NCI-H1436 (cell line): ENCODE results near the gene SCUBE3.

Source experiments
- DNase-seq: peaks from one replicate; lab custom pipeline; 2025; lab: John Stamatoyannopoulos, UW

SCUBE3 gene

DNA sequence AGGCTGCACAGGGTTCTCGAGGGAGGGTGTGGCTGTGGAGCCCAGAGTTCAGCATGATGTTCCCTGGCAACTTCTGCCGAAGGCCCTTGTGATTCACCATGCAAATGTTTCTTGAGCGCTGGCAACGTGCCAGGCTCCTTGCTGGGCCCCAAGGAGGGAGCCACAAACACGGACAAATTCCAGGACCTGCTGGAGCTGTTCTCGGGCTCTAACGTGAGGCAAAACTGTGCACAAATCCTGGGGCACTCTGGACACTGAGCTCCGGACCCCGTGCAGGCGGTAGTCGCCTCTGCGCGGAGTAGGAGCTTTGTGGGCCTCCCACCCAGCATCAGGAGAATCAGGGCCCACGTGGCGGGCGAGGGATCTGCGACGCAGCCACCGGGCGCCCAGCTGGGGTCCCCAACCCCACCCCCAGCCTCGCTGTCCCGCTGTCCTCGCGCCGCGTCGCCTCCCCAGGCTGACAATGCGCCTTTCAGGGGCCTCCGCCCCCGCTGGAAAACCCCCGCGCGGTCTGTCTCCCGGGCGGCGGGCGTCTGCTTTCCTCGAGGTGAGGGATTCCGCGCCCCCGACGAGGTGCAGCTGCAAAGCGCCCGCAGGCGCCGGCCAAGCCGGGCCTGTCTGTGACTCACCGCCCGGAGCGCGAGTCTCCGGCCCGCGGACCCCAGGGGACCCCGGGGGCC is 31.7 kb upstream of the SCUBE3 start:
- no peak for DNase-seq

DNA sequence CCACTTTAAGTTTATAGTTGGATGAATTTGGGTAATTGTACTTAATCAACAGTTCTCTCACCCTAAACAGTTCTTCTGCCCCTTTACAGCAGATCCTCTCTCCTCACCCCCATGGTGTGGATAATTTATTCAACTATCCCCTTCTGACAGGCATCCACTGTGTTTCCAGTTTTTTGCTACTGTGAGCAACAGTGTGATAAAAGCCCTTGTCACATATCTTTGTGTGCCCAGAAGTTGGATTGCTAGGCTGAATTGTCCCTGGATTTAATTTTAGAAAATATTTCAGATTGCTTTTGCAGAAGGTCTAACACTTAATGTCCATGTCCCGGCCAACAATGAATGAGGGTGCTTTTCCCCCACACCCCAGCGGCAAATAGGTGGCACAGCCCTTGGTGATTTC is 30.5 kb upstream of the SCUBE3 start:
- no peak for DNase-seq

DNA sequence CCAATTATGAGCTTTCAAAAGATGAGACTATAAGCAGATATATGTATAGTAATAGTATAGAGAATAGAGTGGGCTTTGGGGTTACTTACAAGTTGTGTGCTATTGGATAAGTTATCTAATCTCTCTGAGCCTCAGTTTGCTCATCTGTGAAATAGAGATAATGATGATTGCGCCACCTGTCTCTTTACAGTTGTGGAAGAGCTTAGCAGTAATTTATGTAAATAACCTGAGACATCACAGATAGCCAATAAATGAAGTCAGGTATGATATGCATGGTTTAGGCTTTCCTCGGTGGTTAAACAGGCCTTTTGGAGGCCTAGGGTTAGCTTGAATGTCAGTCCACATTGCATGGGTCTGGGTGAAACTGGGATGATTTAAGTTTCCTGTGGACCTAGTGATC is 29.8 kb upstream of the SCUBE3 start:
- DNase-seq = no peak

DNA sequence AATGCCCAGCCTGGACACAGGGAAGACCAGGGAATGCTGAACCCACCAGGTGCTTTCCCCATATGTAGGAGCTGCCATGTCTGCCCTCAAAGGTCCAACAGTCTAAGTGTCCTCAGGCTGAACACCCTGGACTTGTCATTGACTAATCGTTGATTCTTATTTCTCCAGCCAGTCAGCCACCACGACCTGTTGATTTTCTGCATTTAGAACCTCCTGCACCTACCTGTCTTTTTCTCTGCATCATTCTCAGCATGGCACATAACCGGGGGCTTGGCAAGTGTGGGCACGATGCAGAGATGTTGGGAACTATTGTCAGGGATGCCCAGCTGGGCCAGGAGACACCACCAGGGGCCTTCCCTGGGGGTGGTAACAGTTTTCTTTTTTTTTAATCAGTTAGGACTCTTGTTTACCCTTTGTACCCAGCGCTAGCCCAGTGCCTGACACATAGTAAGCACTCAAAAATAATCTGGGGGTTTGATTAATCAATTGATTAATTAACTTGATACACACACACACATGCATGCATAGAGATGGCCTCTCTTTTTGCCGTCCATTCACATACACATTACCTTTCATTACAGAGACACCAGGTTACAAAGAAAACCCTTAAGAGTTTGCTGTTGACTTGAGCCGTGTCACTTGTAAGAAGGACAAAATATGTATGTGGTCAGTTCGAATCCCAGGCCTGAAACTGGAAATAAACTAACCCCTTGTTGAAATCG is 29.0 kb upstream of the SCUBE3 start:
- no peak for DNase-seq

DNA sequence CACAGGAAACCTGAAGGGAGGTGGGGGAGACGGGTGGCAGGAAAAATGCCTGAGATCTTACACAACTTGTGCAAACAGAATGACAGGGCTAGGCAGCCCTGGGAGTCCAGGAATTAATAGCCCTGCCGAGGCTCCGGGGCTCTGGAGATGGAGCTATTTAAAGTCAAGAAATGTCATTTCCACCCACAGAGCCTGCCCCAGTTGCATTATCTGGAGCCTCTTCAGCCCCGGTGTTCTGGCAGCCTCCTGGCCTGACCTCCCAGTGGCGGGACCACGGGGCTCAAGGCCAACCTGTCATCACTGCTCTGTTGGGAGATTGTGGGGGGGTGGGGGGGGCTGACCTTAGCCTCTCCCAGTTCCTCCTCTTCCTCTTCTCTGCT is 28.5 kb upstream of the SCUBE3 start:
- no peak for DNase-seq

DNA sequence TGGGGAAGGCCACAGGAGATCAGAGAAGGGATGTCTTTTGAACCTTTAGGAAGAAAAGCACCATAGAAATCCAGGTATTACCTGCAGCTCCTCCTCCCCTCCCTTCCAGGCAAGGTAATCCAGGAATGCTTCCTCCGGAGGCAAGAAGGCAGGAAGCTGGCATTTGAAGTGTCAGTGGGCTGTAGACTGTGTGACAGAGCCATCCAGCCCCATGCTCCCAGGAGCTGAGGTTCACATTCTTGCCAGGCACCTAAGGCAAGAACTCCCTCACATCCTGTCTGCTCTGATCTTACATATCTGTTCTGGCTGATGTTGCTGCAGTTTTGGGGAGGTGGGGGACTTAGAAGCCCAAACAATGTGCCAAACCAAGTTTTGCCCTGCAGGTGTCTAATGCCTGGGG is 27.8 kb upstream of the SCUBE3 start:
- DNase-seq = no peak

DNA sequence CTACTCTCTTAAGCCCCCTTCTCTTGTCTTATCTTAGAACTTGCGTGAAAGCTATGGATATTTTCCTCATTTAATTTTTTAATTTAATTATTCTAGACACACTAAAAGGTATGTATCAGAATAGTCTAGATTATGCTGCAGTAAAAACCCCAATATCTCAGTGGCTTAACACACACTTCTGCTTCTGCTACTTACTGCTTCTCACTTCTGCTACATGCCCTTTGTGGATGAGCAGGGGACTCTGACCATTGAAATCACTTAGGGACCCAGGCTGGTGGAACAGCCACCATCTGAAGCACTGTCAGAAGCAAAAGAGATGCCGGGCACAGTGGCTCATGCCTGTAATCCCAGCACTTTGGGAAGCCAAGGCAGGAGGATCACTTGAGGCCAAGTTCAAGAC is 27.2 kb upstream of the SCUBE3 start:
- no peak for DNase-seq

DNA sequence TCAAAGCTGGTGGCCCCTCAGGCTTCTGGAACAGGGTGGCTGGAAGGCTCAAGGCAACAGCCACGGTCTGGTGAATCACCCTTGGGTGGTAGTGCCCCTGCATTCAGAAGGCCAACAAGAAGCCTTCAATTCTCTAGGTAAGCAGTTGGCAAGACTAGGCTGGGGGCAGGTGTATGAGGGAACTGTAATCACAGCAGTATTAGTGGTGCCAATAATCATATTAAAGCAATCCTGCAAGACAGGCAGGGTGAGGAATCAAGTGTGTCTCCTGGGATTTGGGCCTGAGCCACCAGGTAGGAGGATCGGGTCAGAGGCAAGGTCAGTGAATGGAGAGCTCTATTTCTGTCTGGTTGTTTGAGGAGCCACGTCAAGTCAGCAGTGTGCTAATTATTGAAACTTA is 24.9 kb upstream of the SCUBE3 start:
- no peak for DNase-seq

DNA sequence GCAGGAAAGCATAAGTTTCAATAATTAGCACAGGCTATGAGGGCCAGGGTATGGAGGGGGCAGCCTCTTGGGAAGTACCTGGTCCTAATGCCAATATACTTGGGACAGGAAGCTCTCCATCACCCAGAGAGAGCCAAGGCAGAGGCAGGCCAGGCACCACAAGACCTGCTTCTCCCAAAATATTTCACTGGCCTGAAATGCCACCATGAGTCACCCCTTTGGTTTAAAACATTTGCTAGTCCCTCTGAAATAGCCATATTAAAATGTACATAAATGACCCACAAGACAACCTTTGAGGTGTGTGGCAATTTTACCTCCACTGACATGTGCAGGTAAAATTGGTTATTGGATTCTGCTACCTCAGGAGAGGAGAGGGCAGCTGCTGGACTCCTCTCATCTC is 23.4 kb upstream of the SCUBE3 start:
- DNase-seq = no peak

DNA sequence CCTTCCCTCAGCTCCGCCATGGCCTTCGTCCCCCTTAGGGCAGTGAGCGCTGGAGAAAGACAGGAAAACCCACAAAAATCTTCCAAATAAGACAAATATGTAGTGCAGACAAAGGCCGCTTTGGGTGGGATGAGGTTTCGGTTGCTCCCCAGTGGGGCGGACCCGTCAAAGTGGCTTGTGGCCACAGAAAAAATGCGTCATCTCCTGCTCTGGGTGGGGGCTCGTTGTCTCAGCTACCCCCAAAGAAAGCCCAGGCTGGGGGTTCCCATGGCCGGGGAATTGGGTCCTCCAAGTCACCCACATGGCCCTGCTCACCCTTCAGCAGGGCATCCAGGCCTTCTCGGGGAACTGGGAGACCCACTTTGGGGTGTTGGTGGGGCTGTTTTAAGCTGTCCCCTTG is 21.9 kb upstream of the SCUBE3 start:
- DNase-seq = no peak

DNA sequence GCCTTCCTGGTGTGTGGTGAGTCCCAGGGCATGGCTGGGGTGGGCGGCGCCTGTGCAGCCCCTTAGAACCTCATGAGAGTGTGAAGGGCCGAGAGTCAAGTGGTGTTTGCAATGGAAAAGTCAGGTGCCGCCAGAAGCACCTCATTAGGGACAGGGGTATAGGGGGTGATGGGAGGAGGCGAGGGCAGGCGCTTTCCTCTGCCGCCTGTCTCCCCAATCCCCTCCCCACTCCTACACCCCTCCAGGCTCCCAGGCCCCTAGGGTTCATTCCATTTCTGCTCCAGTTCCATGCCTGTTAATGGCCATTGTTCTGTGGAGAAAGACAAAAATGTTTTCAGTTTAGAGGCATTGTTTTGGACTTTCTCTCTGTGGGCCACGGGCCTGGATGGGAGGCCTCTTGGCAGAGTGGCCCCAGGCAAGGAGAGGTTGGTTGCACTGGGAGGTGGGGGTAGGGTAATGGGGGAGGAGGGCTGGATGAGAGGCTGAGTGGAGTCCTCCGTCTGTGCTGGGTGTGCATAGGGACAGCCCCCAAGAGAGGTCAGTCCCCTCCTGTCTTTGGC is 21.4 kb upstream of the SCUBE3 start:
- DNase-seq = no peak

DNA sequence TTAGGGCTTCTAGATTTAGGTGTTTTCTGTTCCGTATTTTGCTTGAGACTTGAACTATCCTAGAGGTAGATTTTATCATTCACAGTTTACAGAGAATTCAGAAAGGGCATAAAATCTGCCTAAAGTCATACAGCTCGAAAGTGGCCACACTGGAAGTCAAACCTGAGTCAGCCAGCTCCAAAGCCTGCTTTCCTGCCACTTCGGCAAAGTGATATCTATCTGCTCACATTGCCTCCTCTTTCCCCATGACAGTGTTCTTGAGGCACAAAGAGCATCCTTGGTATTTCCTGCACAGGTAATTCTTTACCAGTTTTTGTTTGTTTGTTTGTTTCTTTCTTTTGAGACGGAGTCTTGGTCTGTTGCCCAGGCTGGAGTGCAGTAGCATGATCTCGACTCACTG is 19.4 kb upstream of the SCUBE3 start:
- no peak for DNase-seq

DNA sequence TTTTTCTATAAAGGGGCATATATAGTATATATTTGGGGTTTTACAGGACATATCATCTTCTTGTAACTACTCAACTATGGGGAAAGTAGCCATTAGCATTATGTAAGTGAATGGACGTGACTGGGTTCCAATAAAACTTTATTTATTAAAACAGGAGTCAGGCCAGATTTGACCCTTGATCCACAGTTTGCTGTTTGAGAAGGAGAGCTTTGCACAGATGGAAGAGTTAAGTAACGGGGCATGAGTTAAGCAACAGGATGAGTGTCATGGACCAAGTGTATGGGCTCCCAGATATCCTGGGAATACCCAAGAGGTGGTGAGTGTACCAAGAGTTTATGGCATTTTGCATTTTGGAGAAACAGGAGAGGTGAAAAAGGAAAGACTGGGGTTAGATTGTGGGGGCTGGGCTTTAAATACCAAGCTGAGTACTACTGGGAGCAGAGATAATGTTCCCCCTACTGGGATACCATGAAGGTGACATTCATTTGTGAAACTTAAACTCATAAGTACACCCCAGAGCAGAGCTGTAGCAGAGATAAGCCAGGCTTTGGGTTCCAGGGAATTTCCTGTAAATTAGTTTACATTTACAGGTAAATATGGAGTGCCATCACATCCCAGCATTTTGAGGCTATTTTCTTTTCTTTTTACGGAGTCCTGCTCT is 18.5 kb upstream of the SCUBE3 start:
- DNase-seq = no peak

DNA sequence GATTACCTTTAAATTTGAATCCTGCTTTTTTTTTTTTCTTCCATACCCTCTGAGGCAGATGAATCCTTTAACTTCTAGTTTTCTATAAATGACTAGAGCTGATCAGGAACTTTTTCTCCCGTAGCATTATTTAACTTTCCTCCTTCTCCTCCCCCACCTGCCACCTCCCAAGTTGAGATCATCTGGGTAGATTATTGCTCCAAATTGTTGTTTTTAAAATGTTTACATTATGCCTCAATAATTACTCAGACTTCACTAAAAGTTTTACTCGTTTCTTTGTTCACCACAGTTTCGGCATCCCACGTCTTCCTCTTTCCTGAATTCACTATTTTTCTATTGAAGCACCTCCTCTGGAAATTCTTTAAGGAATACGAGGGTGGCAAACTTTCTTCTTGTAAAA is 16.6 kb upstream of the SCUBE3 start:
- no peak for DNase-seq

DNA sequence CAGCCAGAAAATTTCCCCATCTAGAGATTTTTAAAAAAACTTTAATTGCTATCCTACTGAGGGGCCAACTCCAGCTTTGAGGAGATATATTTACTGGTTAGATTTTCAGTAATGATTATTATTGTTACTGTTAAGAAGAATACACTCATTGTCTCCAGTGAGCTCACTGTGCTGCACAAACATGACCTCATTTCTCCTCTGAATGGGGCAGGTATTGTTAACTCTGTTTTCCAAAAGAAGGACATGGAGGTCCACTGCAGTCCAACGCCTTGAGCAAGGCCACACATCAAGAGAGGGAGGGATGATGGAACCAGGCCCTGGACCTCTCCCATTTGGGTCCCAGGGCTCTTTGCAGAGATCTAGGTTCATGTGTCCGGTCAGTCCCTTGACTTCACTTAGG is 13.9 kb upstream of the SCUBE3 start:
- DNase-seq = no peak

DNA sequence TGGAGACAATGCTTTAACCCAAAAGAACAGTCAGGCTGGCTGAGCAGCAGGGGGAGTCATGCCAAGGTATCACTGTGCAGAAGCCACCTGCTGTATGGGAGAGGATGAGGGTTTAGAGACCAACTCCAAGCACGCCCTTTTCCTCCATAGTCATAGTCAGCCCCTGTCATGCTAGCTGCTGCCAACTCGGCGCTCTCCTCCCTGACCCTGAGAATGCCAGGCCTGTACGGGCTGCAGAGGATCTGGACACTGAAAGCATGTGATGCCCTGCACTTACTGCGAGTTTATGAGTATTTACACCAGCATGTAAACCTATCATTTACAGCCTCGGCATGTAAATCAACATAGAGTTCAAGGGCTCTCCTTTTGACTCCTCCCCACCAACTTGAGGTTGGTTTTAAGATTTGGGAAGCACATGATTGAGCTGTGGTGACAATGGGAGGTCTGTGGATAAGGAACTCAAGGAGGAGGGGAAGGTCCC is 11.7 kb upstream of the SCUBE3 start:
- DNase-seq = no peak

DNA sequence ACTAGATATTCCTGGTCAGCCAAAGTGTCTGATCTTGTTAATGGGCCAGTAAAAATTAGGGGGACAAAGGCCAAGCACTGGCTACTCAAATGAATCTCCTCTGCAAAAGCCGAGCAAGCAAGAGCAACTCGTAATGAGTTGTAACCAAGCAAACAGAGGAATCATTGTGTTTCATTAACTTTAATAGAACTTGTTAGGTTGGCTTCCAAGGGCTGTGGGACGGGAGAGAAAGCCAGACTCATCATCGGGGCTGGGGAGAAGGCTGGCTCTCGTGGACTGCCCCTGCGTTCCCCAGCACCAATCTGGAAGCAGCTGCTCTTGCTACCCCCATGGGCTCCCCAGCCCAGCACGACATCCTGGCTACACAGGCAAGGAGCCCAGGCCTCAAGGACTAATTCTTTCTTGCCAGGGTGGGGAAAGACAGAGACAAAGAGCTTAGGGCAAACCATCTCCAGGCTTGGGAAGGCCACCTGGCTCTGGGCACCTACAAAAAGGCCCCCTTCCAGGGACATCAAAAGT is 10.5 kb upstream of the SCUBE3 start:
- no peak for DNase-seq

DNA sequence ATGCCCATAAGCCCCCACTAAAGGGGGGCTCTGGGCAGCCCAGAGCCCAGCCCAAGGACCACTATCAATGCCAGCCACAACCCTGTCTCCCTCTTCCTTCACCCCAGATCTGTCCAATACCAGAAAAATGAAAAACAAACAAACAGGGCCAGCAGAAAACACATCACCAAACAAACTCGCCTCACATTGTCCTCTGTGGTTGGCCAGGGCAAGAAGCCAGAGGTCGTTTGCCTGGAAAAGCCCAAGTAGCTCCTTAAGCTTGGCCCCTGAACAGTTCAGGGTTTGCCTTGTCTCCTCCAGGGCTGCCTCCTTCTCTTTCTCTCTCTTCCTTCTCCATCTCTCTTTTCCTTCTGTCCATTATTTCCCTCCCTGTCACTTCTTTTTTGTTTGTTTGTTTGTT is 10.1 kb upstream of the SCUBE3 start:
- no peak for DNase-seq

DNA sequence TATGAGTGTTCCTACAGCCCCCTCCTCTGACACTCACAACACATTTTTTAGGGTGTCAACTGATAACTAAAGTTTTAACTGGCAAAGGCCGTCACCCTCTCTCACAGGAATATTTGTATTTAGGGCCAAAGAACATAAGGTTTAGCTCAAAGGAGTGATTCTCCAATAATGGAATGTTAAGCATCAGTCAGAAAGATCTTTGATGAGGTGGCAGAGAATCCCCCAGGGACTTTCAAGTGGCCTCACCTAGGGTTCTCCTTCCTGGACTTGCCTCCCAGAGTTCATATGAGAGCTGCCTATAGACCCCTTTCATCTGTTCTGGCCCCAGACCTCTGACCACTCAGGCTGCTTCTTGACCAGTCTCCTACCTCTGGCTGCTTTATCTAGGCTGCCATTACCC is 7.4 kb upstream of the SCUBE3 start:
- no peak for DNase-seq

DNA sequence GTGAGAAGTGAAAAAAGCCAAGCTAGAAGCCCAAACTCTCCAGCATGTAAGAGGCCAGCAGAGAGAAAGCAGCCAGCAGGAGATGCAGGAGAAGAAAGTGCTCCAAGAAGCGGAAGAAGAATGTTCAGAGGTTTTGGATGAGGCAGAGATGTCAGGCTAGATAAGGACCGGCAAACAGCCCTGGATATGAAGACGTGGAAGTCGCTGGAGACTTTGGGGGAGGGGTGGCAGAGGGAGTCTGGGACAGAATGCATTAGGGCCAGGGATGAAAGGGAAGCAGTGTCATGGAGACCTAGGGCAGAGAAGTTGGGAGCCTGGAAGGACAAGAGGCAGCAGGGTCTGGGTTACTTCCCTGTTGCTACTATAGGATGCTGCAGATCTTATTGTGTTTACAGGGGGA is 5.3 kb upstream of the SCUBE3 start:
- no peak for DNase-seq

DNA sequence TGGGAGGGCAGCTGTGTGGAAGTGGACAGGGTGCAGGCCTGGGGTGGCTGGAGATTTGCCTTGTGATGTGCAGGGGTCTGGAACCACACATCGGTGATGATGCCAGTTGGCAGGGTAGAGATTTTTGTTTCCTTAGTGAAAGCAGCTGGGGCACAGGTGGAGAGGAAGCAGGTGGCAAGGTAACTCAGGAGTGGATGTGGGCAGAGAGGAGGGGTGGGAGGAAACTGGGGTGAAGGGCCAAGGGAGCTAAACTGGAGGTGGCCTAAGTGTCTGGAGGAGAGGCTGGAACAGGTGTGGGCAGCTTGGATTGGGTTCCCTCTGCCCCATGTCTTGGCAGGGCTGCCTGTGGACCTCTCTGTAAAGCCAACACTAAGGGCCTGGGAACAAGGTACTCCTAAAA is 4.7 kb upstream of the SCUBE3 start:
- DNase-seq = no peak

DNA sequence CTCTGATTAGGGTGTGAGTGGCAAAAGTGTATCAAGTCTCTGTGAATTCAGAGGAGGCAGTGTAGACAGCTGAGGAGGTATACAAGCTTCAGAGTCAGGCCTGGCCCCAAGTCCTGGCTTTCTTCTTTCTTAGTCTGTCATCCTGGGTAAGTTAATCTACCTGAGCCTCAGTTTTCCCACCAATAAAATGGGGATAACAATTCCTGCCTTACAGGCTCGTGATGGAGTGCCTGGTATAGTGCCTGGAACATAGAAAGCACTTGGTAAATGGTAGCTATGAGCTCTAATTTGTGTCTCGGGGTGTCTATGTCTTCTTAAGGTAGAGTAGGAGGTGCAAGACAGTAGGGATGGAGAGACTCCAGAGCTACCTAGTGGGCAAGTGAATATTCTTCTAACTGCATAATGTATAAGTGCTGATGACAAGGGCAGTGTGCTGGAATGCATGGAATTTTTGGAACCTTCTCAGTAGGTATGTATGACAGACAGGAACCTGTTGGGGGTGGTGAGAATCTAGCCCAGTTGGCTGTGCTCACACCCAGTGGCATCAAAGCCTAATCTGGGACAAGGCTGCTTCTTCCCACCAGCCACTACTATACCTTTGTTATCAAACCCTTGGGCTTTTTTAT is 4.0 kb upstream of the SCUBE3 start:
- no peak for DNase-seq
